ENCODE results near the gene RYR3.

- no peak for TF ChIP-seq CTCF (IDR thresholded peaks at IDR 0.05; ENCODE audit: insufficient read depth, low read depth, low read length)
- no peak for TF ChIP-seq EZH2 (IDR thresholded peaks at IDR 0.05; ENCODE audit: insufficient read depth, low read length)
These were observed 411.4 kb downstream of the RYR3 start for GRCh38 chr15:33722005-33722672.

Data from astrocyte (in vitro differentiated cells and primary cell).